GM19467 (cell line): ENCODE data around the gene LAMB3.

Experiments used
- ATAC-seq: cut with Tn5 transposase; IDR thresholded peaks from one replicate; pipeline ENCODE4 v1.9.1; 2021; ENCODE audit warnings: mild to moderate bottlenecking, moderate library complexity; ENCODE audit not compliant: unreplicated experiment

The LAMB3 gene

DNA sequence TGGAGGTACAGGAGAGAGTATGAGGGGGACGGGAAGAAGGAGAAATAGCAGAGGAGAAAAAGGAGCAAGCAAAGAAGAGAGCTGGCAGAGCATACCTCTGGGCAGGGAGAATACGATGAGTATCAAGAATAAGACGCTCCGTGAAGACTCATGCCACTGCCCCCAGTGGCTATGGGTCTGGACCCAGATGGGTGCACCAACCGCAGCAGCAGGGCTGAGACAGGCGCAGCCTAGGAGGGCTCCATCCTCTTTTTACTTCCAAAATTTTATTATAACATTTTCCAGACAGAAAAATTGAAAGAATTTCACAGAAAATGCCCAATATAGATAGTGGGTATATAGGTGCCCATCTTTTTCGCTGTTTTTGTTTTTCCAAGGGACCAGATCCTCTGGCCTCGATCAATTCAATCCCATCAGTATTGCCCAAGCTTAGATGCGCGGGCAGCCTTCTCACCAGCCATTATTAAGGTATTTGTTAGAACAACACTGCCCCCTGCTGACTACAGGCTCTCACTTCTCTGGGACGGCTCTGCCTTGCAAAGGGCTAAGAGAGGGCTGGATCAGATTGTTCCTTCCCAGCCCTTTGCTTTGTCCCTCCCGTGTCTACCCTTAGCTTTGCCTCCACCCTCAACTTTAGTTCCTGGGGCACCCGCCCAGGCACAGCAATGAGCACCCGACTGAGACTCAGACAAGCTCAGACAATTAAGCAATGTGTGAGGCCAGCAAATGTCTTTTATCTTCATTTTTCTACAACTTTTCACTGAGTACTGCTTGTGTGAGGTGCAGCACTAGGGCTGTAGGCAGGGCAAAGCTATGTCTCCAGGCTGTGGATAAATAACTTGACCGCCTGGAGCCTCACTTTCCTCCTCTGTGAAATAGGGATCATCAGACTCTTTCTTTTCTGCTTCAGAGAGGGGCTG lies 86.2 kb downstream of the LAMB3 start:
- ATAC-seq: peak; percentile 75
